Naive thymus-derived CD4-positive, alpha-beta T cell (primary cell): Measurements from ENCODE around the gene GUCY1A2. TPM values are rescaled to one million over a fixed set of nuclear protein-coding genes. Genes with fewer than 3 reads are reported as not detected.

Source experiments
- ATAC-seq: fragments of 150-1000 bp; cut with Tn5 transposase; 2 replicates; pipeline ENCODE4 v1.10.0; 2021; ENCODE audit warnings: mild to moderate bottlenecking, moderate library complexity
- CTCF ChIA-PET: fragments of 350-600 bp; sonication (Branson Sonifier 250); formaldehyde crosslinking; loops from one replicate; lab custom pipeline; 2021; ENCODE audit warnings: antibody characterized with exemption; lab: Charles Lee
- POLR2A ChIA-PET: fragments of 350-600 bp; sonication (Branson Sonifier 250); formaldehyde crosslinking; loops from one replicate; lab custom pipeline; 2021; ENCODE audit warnings: antibody characterized with exemption, inconsistent platforms; lab: Charles Lee
- DNase-seq, 9 donors: peaks; one replicate each; pipeline versions ENCODE4 v3.0.0 to v3.0.0-alpha.2; 2020 to 2022; ENCODE audit warnings: mixed read lengths in 1 of 9
- H3K27ac ChIP-seq: one replicate; pipeline ENCODE4 v1.7.0; 2013; ENCODE audit warnings: mild to moderate bottlenecking, low read depth, low read length, moderate library complexity
- H3K27me3 ChIP-seq, 2 donors: one replicate each; pipeline ENCODE4 v1.7.0; 2013; ENCODE audit warnings: low read length in 2 of 2, mild to moderate bottlenecking in 2 of 2, moderate library complexity in 2 of 2; ENCODE audit not compliant: control insufficient read depth in 2 of 2, insufficient read depth in 2 of 2
- H3K36me3 ChIP-seq, 3 experiments: 1 replicate in 2 of 3; 2 replicates in 1 of 3; pipeline ENCODE4 v1.7.0; 2013; ENCODE audit warnings: low read length in 3 of 3, mild to moderate bottlenecking in 3 of 3, moderate library complexity in 1 of 3; ENCODE audit not compliant: insufficient read depth in 3 of 3, control insufficient read depth in 2 of 3
- H3K4me1 ChIP-seq, 2 donors: one replicate each; pipeline ENCODE4 v1.7.0; 2013; ENCODE audit warnings: low read length in 2 of 2, mild to moderate bottlenecking in 2 of 2, moderate library complexity in 1 of 2; ENCODE audit not compliant: control insufficient read depth in 2 of 2, insufficient read depth in 2 of 2
- H3K4me3 ChIP-seq: 2 replicates; pipeline ENCODE4 v1.7.0; 2013; ENCODE audit warnings: mild to moderate bottlenecking, low read length
- H3K9me3 ChIP-seq, 3 experiments: 1 replicate in 2 of 3; 2 replicates in 1 of 3; pipeline ENCODE4 v1.7.0; 2013; ENCODE audit warnings: low read length in 3 of 3; ENCODE audit not compliant: control insufficient read depth in 2 of 3
- H3K27ac Mint-ChIP-seq, 9 donors: one replicate each; pipeline ENCODE4 v1.8.0; 2020 to 2022; ENCODE audit warnings: mixed read lengths in 9 of 9, mild to moderate bottlenecking in 8 of 9, moderate library complexity in 5 of 9, inconsistent platforms in 2 of 9
- H3K27me3 Mint-ChIP-seq, 5 donors: one replicate each; pipeline ENCODE4 v1.8.0; 2021 to 2022; ENCODE audit warnings: mixed read lengths in 5 of 5, mild to moderate bottlenecking in 1 of 5
- H3K36me3 Mint-ChIP-seq, 5 donors: one replicate each; pipeline ENCODE4 v1.8.0; 2020 to 2022; ENCODE audit warnings: mixed read lengths in 5 of 5, mild to moderate bottlenecking in 3 of 5, inconsistent platforms in 1 of 5
- H3K4me1 Mint-ChIP-seq, 7 donors: one replicate each; pipeline ENCODE4 v1.8.0; 2020 to 2022; ENCODE audit warnings: mixed read lengths in 7 of 7, mild to moderate bottlenecking in 3 of 7, inconsistent platforms in 1 of 7
- H3K4me3 Mint-ChIP-seq, 10 donors: one replicate each; pipeline ENCODE4 v1.8.0; 2020 to 2022; ENCODE audit warnings: mild to moderate bottlenecking in 10 of 10, mixed read lengths in 10 of 10, moderate library complexity in 6 of 10, inconsistent platforms in 2 of 10
- H3K9me3 Mint-ChIP-seq, 11 donors: one replicate each; pipeline ENCODE4 v1.8.0; 2020 to 2022; ENCODE audit warnings: mixed read lengths in 11 of 11, mild to moderate bottlenecking in 4 of 11, inconsistent platforms in 1 of 11, moderate library complexity in 1 of 11
- intact Hi-C, 2 donors: fragments of 100-400 bp; cut with micrococcal nuclease; formaldehyde crosslinking; loops; one replicate each; pipeline ENCODE4 v1.15.1; 2023
- polyA plus RNA-seq, 2 donors: library from polyadenylated mRNA; unstranded; fragments of 300-500 nt; fragmentation: Illumina TruSeq; gene quantifications; one replicate each; pipeline ENCODE4 v1.2.3, GENCODE V29; 2021
- total RNA-seq, 6 experiments: library from RNA in 5 of 6; stranded (reverse) in 5 of 6; gene quantifications; 1 replicate in 5 of 6; 2 replicates in 1 of 6; pipeline ENCODE4 v1.2.3 and lab custom pipeline; 2021 to 2026

Gene GUCY1A2
- total and polyA plus RNA-seq, 7 experiments from 2014 or later = 0.03 to 0.22 TPM; not detected in 5

DNA sequence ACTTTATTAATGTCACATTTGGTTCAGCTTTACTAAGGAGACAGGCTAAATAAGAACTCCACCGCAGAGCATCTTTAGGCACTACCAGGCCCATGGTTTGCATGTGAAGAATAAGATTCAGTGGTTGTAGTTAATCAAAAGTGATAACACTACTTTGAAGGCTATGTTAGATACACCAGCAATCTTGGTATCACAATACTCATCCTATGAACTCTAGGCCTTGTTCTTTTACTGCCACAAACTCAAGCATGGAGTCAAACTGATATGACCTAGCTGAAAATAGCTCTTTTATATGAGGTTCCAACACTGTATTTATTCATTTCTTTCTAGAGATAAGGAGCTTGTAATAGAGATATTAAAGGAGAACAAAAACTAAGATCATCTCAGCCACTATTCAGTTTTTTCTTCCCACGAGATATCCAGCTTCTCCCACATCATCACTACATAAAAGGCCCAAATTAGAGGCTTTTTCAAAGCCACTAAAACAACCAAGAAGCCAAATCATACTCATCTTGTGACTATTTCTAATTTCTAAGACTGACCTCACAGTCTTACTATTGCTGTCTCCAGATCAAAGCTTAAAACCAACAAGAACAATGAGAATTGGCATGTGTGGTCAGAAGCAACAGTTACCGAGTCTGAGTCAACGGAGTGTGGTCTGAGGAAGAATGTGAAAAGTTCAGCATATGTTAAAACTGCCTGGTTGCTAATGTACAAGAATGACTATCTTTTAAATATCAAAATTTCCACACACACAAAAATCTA is 25.1 kb upstream of the GUCY1A2 start:
- H3K27me3 Mint-ChIP-seq = no peaks in the 10 kb centered on the region
- H3K36me3 ChIP-seq = no peaks in the 10 kb centered on the region
- H3K4me3 ChIP-seq = no peak overlapping the region
- POLR2A ChIA-PET = no interaction called here
- H3K27me3 ChIP-seq = no peaks in the 10 kb centered on the region
- intact Hi-C loops = no loop called here
- H3K27ac Mint-ChIP-seq = no peak overlapping the region
- ATAC-seq (no peak), DNase-seq (no peak)
- H3K36me3 Mint-ChIP-seq = peaks cover 0 to 2% (median 0%) of the 10 kb centered on the region in 5 donors
- H3K27ac ChIP-seq = no peak overlapping the region
- H3K9me3 ChIP-seq = peaks cover 0 to 3% (median 0%) of the 10 kb centered on the region in 3 experiments
- no peaks in the 10 kb centered on the region for H3K4me1 Mint-ChIP-seq
- no peak overlapping the region for H3K4me3 Mint-ChIP-seq
- H3K9me3 Mint-ChIP-seq = peaks cover 2 to 11% (median 4%) of the 10 kb centered on the region in 11 donors
- CTCF ChIA-PET = no interaction called here
- H3K4me1 ChIP-seq = no peaks in the 10 kb centered on the region

DNA sequence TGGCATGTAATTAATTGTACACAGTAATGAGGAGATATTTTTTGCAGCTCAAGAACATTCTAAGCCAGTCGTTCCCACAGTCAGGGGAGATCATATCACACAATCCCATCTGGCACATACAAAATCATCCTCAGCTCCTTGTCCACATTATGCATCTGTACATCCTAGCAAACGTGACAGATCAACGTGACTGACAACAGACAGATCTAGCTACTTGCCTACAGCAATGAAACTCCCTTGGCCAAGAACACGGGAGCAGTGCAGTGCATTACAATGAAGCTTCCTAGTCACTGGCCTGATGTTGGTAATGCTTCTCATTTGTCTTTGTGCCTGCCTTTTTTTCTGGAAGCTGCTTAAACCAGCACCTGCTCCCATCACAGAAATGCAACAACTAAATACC is 24.5 kb upstream of the GUCY1A2 start:
- DNase-seq = no peak
- no peak overlapping the region for H3K4me3 ChIP-seq
- H3K4me3 Mint-ChIP-seq = no peak overlapping the region
- no peaks in the 10 kb centered on the region for H3K4me1 Mint-ChIP-seq
- H3K27me3 Mint-ChIP-seq = no peaks in the 10 kb centered on the region
- no peaks in the 10 kb centered on the region for H3K4me1 ChIP-seq
- H3K27ac Mint-ChIP-seq = no peak overlapping the region
- ChIA-PET CTCF (no interaction called here), POLR2A (no interaction called here)
- H3K9me3 ChIP-seq = peaks cover 0 to 3% (median 0%) of the 10 kb centered on the region in 3 experiments
- H3K36me3 ChIP-seq = no peaks in the 10 kb centered on the region
- intact Hi-C loops = no loop called here
- H3K27me3 ChIP-seq = no peaks in the 10 kb centered on the region
- H3K27ac ChIP-seq = no peak overlapping the region
- no peak for ATAC-seq
- H3K36me3 Mint-ChIP-seq = no peaks in the 10 kb centered on the region
- H3K9me3 Mint-ChIP-seq = peaks cover 0 to 11% (median 3%) of the 10 kb centered on the region in 11 donors

DNA sequence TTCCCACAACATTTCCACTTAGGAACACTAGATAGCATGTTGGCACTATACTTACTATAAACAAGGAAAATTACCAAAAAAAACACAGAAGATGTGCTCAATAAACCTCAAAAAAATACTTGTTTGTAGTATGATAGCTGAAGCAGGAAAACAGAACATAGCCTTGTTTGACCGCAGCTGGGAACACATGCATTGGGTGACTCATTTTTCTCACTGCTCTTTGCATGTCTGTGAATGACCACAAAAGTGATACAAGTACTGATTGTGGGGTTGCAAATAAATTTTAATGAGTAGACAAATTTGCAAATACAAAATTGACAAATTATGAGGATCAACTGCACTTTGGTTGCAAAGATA is 22.8 kb upstream of the GUCY1A2 start:
- no peaks in the 10 kb centered on the region for H3K36me3 Mint-ChIP-seq
- intact Hi-C loops = no loop called here

DNA sequence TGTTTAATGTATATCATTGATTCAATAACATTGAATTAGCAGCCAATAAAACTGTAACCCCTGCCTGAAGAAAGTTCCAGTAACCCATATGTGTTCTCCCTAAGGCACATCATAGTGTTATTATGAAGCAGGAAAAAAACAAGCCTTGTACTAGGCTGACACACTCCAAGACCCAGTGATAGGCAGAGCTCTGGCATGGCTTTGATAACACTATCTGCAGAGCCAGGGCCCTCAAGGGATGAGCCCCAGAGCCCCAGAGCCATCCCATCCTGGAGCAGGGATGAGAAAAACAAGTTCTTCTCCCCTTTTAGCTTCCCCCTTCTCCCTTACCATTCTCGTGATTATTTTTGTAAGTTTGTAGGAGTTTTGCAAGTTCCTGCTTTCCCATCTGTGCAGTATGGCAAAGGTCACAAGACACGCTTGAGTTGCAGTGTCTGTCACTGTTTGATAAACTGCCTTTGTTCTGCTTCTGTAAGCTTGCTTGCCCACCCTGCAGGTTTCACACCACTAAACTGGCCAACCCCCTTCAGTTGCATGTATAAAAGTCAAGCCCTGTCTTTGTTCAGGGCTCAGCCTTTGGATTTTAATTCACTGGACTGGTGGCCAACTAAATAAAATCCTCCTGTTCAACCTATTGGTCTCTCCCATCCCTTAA is 22.3 kb upstream of the GUCY1A2 start:
- H3K4me3 ChIP-seq = no peak overlapping the region
- intact Hi-C loops = no loop called here
- Mint-ChIP-seq H3K9me3 (peaks cover 0 to 11% (median 3%) of the 10 kb centered on the region in 11 donors), H3K27me3 (no peaks in the 10 kb centered on the region), H3K4me1 (no peaks in the 10 kb centered on the region), H3K4me3 (no peak overlapping the region), H3K36me3 (no peaks in the 10 kb centered on the region), H3K27ac (no peak overlapping the region)
- H3K4me1 ChIP-seq = no peaks in the 10 kb centered on the region
- H3K27ac ChIP-seq = no peak overlapping the region
- ChIA-PET POLR2A (no interaction called here), CTCF (no interaction called here)
- ATAC-seq = no peak
- DNase-seq = no peak
- no peaks in the 10 kb centered on the region for H3K36me3 ChIP-seq
- no peaks in the 10 kb centered on the region for H3K27me3 ChIP-seq
- peaks cover 0 to 3% (median 0%) of the 10 kb centered on the region in 3 experiments for H3K9me3 ChIP-seq

More for the DNA sequence above, 22.8 kb upstream of the GUCY1A2 start:
- Histone ChIP-seq H3K27me3 (no peaks in the 10 kb centered on the region), H3K36me3 (no peaks in the 10 kb centered on the region), H3K4me1 (no peaks in the 10 kb centered on the region), H3K9me3 (peaks cover 0 to 3% (median 0%) of the 10 kb centered on the region in 3 experiments), H3K27ac (no peak overlapping the region), H3K4me3 (no peak overlapping the region)
- no peaks in the 10 kb centered on the region for H3K27me3 Mint-ChIP-seq
- H3K4me1 Mint-ChIP-seq = no peaks in the 10 kb centered on the region
- CTCF ChIA-PET = no interaction called here
- no peak overlapping the region for H3K27ac Mint-ChIP-seq
- H3K9me3 Mint-ChIP-seq = peaks cover 0 to 11% (median 3%) of the 10 kb centered on the region in 11 donors
- POLR2A ChIA-PET = no interaction called here
- DNase-seq (no peak), ATAC-seq (no peak)
- no peak overlapping the region for H3K4me3 Mint-ChIP-seq

DNA sequence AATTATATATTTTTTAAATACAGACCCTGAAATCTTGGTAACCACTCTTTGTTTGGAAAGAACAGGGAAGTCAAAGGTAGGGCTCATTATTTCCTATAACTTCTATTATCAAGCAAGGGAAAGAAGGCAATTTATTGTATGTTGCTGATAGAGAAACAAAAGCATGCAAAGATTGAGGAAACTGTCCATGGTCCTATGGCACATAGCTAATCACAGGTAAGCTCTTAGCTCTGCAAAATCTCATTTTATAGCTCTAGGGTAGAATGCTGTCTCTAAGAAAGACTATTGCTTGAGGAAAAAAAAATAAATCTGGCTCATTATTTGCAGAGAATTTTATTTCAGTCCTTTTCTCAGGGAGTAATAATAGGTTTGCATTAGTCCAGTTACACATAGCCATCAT is 7.4 kb upstream of the GUCY1A2 start:
- Mint-ChIP-seq H3K4me1 (no peaks in the 10 kb centered on the region), H3K9me3 (peaks cover 0 to 11% (median 3%) of the 10 kb centered on the region in 11 donors), H3K36me3 (no peaks in the 10 kb centered on the region), H3K4me3 (no peak overlapping the region), H3K27me3 (peaks cover 7 to 23% (median 21%) of the 10 kb centered on the region in 5 donors), H3K27ac (no peak overlapping the region)
- no peaks in the 10 kb centered on the region for H3K36me3 ChIP-seq
- H3K4me1 ChIP-seq = no peaks in the 10 kb centered on the region
- no peaks in the 10 kb centered on the region for H3K9me3 ChIP-seq
- ChIA-PET POLR2A (no interaction called here), CTCF (no interaction called here)
- DNase-seq (no peak), ATAC-seq (no peak)
- no peak overlapping the region for H3K4me3 ChIP-seq
- intact Hi-C loops = no loop called here
- no peaks in the 10 kb centered on the region for H3K27me3 ChIP-seq
- no peak overlapping the region for H3K27ac ChIP-seq

DNA sequence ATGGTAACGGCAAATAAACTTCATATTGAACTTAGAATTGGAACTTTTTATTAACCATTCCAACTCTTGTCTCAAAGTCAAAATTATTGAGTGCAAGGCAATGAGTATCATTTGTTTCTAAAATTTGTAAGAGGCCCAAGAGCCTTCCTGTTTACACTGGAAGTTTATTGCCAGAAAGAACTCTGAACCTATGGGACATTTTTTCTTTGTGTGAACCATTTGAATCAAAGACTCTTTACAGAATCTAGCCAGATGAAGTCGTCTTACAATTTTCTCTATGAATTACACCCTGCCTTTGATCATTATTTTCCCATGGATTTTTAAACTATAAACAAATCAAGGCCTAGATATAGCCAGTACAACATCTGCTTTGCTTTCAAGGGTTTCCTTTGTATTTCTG is 2.3 kb upstream of the GUCY1A2 start:
- H3K4me1 Mint-ChIP-seq = peaks cover 2 to 14% (median 9%) of the 10 kb centered on the region in 7 donors
- H3K9me3 Mint-ChIP-seq = peaks cover 0 to 10% (median 2%) of the 10 kb centered on the region in 11 donors
- H3K4me3 Mint-ChIP-seq = no peak overlapping the region
- Histone ChIP-seq H3K27ac (no peak overlapping the region), H3K4me3 (no peak overlapping the region), H3K27me3 (no peaks in the 10 kb centered on the region), H3K9me3 (peaks cover 0 to 4% (median 0%) of the 10 kb centered on the region in 3 experiments), H3K36me3 (no peaks in the 10 kb centered on the region), H3K4me1 (no peaks in the 10 kb centered on the region)
- peaks cover 38 to 56% (median 48%) of the 10 kb centered on the region in 5 donors for H3K27me3 Mint-ChIP-seq
- CTCF ChIA-PET = no interaction called here
- H3K27ac Mint-ChIP-seq = no peak overlapping the region
- intact Hi-C loops = no loop called here
- POLR2A ChIA-PET = no interaction called here
- ATAC-seq (no peak), DNase-seq (no peak)
- peaks cover 0 to 4% (median 0%) of the 10 kb centered on the region in 5 donors for H3K36me3 Mint-ChIP-seq
